ENCODE measurements around the gene KIF12. TPM values are rescaled to one million over a fixed set of nuclear protein-coding genes. Genes with fewer than 3 reads are reported as not detected.

KIF12 gene
- total and polyA plus RNA-seq, 8 donors = 40.4 to 605 (median 68.3) TPM

DNA sequence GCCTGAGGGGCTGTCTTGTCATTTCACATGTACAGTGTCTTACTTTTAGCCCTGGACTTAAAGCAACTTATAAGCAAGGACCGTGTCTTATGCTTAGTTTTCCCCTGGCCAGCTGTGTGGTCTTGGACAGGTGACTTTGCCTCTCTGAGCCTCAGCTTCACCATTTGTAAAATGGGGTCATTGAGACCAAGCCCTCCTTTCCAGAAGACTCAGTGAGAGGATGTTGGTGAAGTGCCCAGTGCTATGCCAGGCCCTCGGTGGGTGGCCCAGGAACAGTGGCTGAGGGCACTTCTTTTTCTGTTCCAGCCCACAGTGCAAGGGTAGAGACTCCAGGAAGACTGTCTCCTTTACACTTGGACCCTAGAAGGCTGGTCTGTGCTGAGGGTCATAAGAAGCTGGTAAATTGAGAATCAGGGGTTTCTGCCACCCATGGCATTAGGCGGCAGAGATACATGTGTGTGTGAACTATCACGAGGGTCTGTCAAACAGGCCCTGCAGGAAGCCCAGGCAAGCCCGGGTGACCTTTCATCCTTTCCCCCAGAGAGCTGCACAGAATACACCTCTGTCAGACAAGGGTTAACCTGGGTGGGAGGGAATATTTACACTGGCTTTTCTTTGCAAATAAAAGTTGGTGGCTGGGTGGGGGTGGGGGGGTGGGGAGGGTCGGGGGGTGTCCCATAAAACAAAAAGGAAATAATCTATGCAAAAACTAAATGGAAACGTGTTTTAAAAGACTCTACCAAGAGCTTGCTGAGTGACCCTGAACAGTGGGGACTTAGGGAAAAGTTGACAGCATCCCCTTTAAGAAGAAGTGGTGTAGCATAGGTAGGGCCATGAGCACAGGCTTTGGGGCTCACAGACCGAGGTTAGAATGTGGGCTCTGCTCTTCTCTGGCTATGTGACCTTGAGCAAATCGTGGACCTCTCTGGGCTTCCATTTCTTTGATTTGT, 20.4 kb upstream of the KIF12 start:
- intact Hi-C loops (cut with DNase I) = no loop called here
- no peaks in the 10 kb centered on the region for H3K9me3 ChIP-seq

GRCh38 chr9:114117996-114118830, 19.1 kb upstream of the KIF12 start:
- Histone ChIP-seq H3K27ac (peak overlapping the region; percentile 57 to 74 (median 66)), H3K4me3 (no peak overlapping the region), H3K27me3 (no peaks in the 10 kb centered on the region), H3K9me3 (no peaks in the 10 kb centered on the region), H3K36me3 (no peaks in the 10 kb centered on the region), H3K4me1 (peaks cover 0 to 9% (median 0%) of the 10 kb centered on the region in 3 donors)
- FAIRE-seq (no peak), ATAC-seq (peak; percentile 75 to 87 (median 82)), DNase-seq (peak in 5 of 6 donors; percentile 46 to 85 (median 70))
- intact Hi-C loops (cut with DNase I) = no loop called here
- 41 to 48% methylated on average over 21 of the region's 21 CpGs for WGBS, 2 donors
- no peak for TF ChIP-seq CTCF (IDR thresholded peaks at IDR 0.05)

More for the DNA sequence above, 20.4 kb upstream of the KIF12 start:
- FAIRE-seq (no peak), ATAC-seq (no peak), DNase-seq (no peak)
- Histone ChIP-seq H3K27me3 (no peaks in the 10 kb centered on the region), H3K4me1 (peaks cover 0 to 9% (median 0%) of the 10 kb centered on the region in 3 donors), H3K4me3 (no peak overlapping the region), H3K27ac (peak overlapping the region; percentile 57 to 74 (median 66)), H3K36me3 (no peaks in the 10 kb centered on the region)
- no peak for TF ChIP-seq CTCF (IDR thresholded peaks at IDR 0.05)
- 23 to 32% methylated on average over 9 of the region's 9 CpGs for whole genome bisulfite sequencing, 2 donors

GRCh38 chr9:114117614-114117995, 18.5 kb upstream of the KIF12 start:
- FAIRE-seq = no peak
- peak overlapping the region; percentile 13 to 64 (median 55) for H3K27ac ChIP-seq
- no peak for ATAC-seq

DNA sequence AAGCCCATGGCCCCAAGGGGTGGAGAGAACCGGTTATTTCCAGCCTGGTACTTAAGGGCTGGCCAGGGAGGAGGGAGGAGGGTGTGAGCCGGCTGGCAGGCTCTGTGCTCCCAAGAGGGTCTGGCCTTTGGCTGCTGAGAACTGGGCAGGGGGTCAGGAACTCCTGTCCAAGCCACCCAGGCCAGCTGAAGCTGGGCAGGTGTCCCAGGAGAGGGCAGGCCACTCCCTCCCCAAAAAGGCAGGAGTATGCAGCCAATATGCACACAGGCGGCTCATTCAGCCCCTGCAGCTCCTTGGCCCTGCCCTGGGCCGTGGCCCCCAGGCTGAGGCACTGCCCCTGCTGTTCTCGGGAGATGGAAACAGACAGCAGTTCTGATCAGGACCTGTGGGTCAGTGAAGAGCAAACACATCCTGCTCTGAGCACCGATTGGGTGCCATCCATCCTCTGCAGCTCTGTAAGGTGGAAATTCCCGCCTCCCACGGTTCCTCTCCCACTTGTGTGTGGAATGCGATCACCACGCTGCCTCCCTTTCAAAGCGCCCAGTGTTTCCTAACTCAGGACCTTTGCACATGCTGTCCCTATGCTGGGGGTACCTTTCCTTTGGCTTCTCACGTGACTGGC, 17.1 kb upstream of the KIF12 start:
- no peak for FAIRE-seq
- peak in 1 of 6 donors; percentile 52 for DNase-seq
- WGBS, 2 donors = 59 to 69% methylated on average over 12 of the region's 12 CpGs
- Histone ChIP-seq H3K27ac (peak overlapping the region; percentile 12 to 62 (median 38)), H3K4me3 (no peak overlapping the region), H3K9me3 (no peaks in the 10 kb centered on the region), H3K4me1 (peaks cover 0 to 9% (median 0%) of the 10 kb centered on the region in 3 donors), H3K27me3 (no peaks in the 10 kb centered on the region), H3K36me3 (no peaks in the 10 kb centered on the region)
- no peak for TF ChIP-seq CTCF (IDR thresholded peaks at IDR 0.05)
- no peak for ATAC-seq
- intact Hi-C loops (cut with DNase I) = no loop called here

More at GRCh38 chr9:114117614-114117995, 18.5 kb upstream of the KIF12 start:
- DNase-seq = no peak
- no peak for TF ChIP-seq CTCF (IDR thresholded peaks at IDR 0.05)
- H3K9me3 ChIP-seq = no peaks in the 10 kb centered on the region
- H3K4me3 ChIP-seq = no peak overlapping the region
- WGBS, 2 donors = 67 to 68% methylated on average over 7 of the region's 7 CpGs
- H3K27me3 ChIP-seq = no peaks in the 10 kb centered on the region
- peaks cover 0 to 9% (median 0%) of the 10 kb centered on the region in 3 donors for H3K4me1 ChIP-seq
- intact Hi-C loops (cut with DNase I) = no loop called here
- no peaks in the 10 kb centered on the region for H3K36me3 ChIP-seq
